Measurements from ENCODE around the gene LRRC27. TPM values are rescaled to one million over a fixed set of nuclear protein-coding genes. Genes with fewer than 3 reads are reported as not detected.

The LRRC27 gene
- total RNA-seq, 1 experiment from 2014 or later, result 4.1 TPM

DNA sequence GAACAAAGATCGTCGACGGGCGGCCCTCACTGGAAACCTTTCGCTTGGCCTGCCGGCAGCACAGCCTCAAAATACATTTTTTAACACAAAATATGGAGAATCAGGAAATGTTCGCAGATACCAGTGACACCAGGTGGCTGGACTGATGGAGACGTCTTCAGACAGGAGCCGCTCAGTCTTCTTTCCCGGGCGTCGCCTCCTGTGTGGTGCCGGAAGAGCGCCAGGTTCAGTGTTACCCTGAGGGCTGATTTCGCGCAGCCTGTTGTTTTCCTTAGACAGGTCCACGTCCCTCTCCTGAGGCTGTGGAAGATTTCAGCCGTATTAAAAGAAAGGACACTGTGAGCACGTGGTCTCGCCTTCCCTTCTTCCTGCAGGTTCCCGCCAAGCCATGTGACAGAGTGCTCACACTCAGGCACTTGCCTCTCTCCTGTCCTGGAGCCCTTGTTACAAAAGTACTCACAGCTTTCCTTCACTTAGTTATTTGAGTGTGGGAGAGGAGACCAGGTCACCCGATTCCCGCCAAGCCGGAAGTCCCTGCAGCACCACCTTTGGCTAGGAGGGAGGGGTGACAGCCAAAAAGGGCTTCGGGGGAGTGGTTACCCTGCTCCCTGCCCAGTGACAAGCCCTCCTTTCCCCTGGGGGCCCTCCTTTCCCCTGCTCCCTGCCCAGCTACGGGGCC, 43.3 kb downstream of the LRRC27 start:
- Histone ChIP-seq H3K36me3 (ENCODE audit: control insufficient read depth in 1 of 2, insufficient read depth in 2 of 2, low read length in 2 of 2) (no peaks in the 10 kb centered on the region), H3K4me3 (replicated peaks in 1 of 2; ENCODE audit: low read depth in 1 of 2, low read length in 2 of 2) (no peak overlapping the region), H3K27ac (ENCODE audit: low read depth, low read length) (no peak overlapping the region), H3K9me2 (ENCODE audit: insufficient read depth) (no peaks in the 10 kb centered on the region), H3K79me2 (ENCODE audit: insufficient read depth, low read length) (no peaks in the 10 kb centered on the region), H3K27me3 (ENCODE audit: insufficient read depth, low read length) (no peaks in the 10 kb centered on the region), H3K9ac (ENCODE audit: low read length) (no peak overlapping the region), H2AFZ (ENCODE audit: low read depth, low read length, poor library complexity, severe bottlenecking) (no peak overlapping the region), H3K4me2 (ENCODE audit: low read length) (no peak overlapping the region), H3K9me3 (ENCODE audit: control insufficient read depth in 1 of 2, insufficient read depth in 1 of 2, low read depth in 1 of 2, low read length in 2 of 2) (no peaks in the 10 kb centered on the region), H3K4me1 (ENCODE audit: control insufficient read depth in 1 of 2, insufficient read depth in 2 of 2, low read length in 2 of 2) (peaks cover 3 to 6% of the 10 kb centered on the region in 2 experiments; a peak in 3 of 4 replicates), H4K20me1 (ENCODE audit: insufficient read depth) (no peaks in the 10 kb centered on the region)
- DNase-seq (ENCODE audit: low read depth, low spot score) (no peak), ATAC-seq (no peak)
- ChIA-PET CTCF (no interaction called here), POLR2A (no interaction called here), RAD21 (ENCODE audit: low non-redundant PET in 1 of 2, low total read pairs in 2 of 2, uncharacterized antibody in 2 of 2, unreplicated experiment in 2 of 2) (no interaction called here)
- TF ChIP-seq RAD21 (IDR thresholded peaks at IDR 0.05; ENCODE audit: low read depth) (no peak), JUND (IDR thresholded peaks at IDR 0.05) (no peak), SIN3A (IDR thresholded peaks at IDR 0.05; ENCODE audit: low read depth) (no peak), ATF3 (IDR thresholded peaks at IDR 0.05) (no peak), EZH2phosphoT487 (IDR thresholded peaks at IDR 0.05; ENCODE audit: borderline replicate concordance) (no peak), MAX (IDR thresholded peaks at IDR 0.05) (no peak), POLR2AphosphoS5 (IDR thresholded peaks at IDR 0.05; ENCODE audit: low read depth, low read length) (no peak), EZH2 (IDR thresholded peaks at IDR 0.05) (no peak), YY1 (IDR thresholded peaks at IDR 0.05; ENCODE audit: extremely low read depth, insufficient replicate concordance, low read depth, low read length) (no peak), FOSL1 (IDR thresholded peaks at IDR 0.05; ENCODE audit: low read depth) (no peak), CEBPB (IDR thresholded peaks at IDR 0.05; ENCODE audit: low read depth) (no peak), ZFX (IDR thresholded peaks at IDR 0.05) (no peak), SP1 (IDR thresholded peaks at IDR 0.05; ENCODE audit: low read depth) (no peak), EGR1 (IDR thresholded peaks at IDR 0.05; ENCODE audit: low read depth) (no peak), SRF (IDR thresholded peaks at IDR 0.05; ENCODE audit: low read depth) (no peak), TCF7L2 (IDR thresholded peaks at IDR 0.05; ENCODE audit: borderline replicate concordance, extremely low read depth, insufficient read depth, insufficient read length) (no peak), CBX3 (IDR thresholded peaks at IDR 0.05; ENCODE audit: low read depth) (no peak)
- TF ChIP-seq, protein P1, sequence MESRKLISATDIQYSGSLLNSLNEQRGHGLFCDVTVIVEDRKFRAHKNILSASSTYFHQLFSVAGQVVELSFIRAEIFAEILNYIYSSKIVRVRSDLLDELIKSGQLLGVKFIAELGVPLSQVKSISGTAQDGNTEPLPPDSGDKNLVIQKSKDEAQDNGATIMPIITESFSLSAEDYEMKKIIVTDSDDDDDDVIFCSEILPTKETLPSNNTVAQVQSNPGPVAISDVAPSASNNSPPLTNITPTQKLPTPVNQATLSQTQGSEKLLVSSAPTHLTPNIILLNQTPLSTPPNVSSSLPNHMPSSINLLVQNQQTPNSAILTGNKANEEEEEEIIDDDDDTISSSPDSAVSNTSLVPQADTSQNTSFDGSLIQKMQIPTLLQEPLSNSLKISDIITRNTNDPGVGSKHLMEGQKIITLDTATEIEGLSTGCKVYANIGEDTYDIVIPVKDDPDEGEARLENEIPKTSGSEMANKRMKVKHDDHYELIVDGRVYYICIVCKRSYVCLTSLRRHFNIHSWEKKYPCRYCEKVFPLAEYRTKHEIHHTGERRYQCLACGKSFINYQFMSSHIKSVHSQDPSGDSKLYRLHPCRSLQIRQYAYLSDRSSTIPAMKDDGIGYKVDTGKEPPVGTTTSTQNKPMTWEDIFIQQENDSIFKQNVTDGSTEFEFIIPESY (IDR thresholded peaks at IDR 0.05; ENCODE audit: extremely low read depth, insufficient replicate concordance, low read length), result no peak
- intact Hi-C loops (cut with micrococcal nuclease), result no loop called here
- no TSS peak for BruUV-seq (replicated peaks)
